Chondrocyte (in vitro differentiated cells): ENCODE data around the gene C19orf25. TPM values are rescaled to one million over a fixed set of nuclear protein-coding genes. Genes with fewer than 3 reads are reported as not detected.

Experiments used
- DNase-seq: peaks from one replicate; pipeline ENCODE4 v3.0.0; 2021; ENCODE audit warnings: mixed read lengths, low spot score
- H3K27ac Mint-ChIP-seq: one replicate; pipeline ENCODE4 v1.8.0; 2021; ENCODE audit warnings: mild to moderate bottlenecking, moderate library complexity, mixed read lengths; ENCODE audit not compliant: unreplicated experiment
- H3K27me3 Mint-ChIP-seq: 2 replicates; pipeline ENCODE4 v1.8.0; 2021; ENCODE audit warnings: low read depth, mixed read lengths
- H3K36me3 Mint-ChIP-seq: 2 replicates; pipeline ENCODE4 v1.8.0; 2021; ENCODE audit warnings: low read depth, mixed read lengths
- H3K4me1 Mint-ChIP-seq: 2 replicates; pipeline ENCODE4 v1.8.0; 2021; ENCODE audit warnings: low read depth, mild to moderate bottlenecking, mixed read lengths
- H3K4me3 Mint-ChIP-seq: one replicate; pipeline ENCODE4 v1.8.0; 2021; ENCODE audit warnings: mild to moderate bottlenecking, moderate library complexity, mixed read lengths; ENCODE audit not compliant: unreplicated experiment
- H3K9me3 Mint-ChIP-seq: 2 replicates; pipeline ENCODE4 v1.8.0; 2021; ENCODE audit warnings: low read depth, mixed read lengths
- total RNA-seq: library from RNA; stranded (reverse); gene quantifications from 3 replicates; pipeline ENCODE4 v1.2.1, GENCODE V29; 2021
- TF ChIP-seq, protein P1 (sequence below): fragments of 200-600 bp; sonication (generic); IDR thresholded peaks from 2 replicates; pipeline ENCODE4 v1.5.0; 2021; ENCODE audit warnings: antibody characterized with exemption, mild to moderate bottlenecking, moderate library complexity

Gene C19orf25
- total RNA-seq, 1 donor from 2014 or later, result 23.3 TPM

DNA sequence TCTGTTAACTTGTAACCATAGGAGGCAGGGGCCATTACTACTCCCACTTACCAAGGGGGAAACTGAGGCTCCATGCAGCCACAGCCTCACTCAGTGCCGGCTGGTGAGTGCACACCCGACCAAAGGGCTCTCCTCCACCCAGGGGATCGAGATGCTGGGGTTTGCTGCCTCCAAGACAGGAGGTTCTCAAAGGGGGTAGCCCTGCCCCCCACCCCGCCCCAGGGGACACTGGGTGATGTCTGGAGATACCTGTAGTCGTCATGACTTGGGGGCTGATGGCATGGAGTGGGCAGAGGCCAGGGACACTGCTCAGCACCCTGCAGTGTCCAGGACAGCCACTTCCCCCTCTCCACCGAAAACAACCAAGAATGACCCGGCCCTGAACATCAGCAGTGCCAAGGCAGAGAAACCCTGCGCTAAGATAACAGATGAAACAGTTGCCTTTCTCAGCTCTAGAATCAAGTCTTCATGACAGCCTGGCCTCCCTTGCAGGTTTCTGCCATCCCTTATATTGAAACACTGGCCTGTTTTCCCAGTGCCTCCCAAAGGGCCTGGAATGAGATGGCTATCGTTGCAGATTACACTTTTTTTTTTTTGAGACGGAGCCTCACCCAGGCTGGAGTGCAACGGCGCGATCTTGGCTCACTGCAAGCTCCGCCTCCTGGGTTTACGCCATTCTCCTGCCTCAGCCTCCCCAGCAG is 15.2 kb upstream of the C19orf25 start:
- Mint-ChIP-seq H3K4me1 (no peaks in the 10 kb centered on the region), H3K4me3 (no peak overlapping the region), H3K27ac (no peak overlapping the region), H3K27me3 (peaks cover 4% of the 10 kb centered on the region), H3K9me3 (no peaks in the 10 kb centered on the region), H3K36me3 (no peaks in the 10 kb centered on the region)
- no peak for DNase-seq
- TF ChIP-seq, protein P1, sequence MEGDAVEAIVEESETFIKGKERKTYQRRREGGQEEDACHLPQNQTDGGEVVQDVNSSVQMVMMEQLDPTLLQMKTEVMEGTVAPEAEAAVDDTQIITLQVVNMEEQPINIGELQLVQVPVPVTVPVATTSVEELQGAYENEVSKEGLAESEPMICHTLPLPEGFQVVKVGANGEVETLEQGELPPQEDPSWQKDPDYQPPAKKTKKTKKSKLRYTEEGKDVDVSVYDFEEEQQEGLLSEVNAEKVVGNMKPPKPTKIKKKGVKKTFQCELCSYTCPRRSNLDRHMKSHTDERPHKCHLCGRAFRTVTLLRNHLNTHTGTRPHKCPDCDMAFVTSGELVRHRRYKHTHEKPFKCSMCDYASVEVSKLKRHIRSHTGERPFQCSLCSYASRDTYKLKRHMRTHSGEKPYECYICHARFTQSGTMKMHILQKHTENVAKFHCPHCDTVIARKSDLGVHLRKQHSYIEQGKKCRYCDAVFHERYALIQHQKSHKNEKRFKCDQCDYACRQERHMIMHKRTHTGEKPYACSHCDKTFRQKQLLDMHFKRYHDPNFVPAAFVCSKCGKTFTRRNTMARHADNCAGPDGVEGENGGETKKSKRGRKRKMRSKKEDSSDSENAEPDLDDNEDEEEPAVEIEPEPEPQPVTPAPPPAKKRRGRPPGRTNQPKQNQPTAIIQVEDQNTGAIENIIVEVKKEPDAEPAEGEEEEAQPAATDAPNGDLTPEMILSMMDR, result no peak

DNA sequence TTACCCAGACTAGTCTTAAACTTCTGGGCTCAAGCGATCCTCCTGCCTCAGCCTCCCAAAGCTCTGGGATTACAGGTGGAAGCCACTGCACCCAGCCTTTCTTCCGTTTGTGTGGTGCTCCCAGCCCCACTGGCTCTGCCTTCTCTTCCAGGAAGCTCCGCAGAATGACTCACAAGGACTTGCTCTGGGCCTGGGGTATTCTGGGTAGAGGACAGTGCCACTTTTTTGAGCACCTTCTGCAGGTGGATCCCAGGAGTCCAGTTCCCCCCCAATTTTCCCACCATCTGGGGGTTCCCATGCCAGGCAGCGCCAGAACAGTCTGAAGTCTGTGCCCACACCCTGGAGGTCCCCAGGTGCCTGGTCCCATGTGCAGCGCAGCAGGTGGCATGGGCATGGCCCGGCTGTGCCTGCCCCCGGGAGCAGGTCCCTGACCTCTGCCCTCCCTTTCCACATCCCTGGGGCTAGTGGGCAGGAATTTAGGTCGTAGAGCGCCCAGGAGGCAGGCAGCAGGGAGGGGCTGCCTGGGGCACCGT is 13.5 kb upstream of the C19orf25 start:
- Mint-ChIP-seq H3K4me1 (no peaks in the 10 kb centered on the region), H3K9me3 (no peaks in the 10 kb centered on the region), H3K27ac (no peak overlapping the region), H3K36me3 (no peaks in the 10 kb centered on the region), H3K27me3 (peaks cover 4% of the 10 kb centered on the region), H3K4me3 (no peak overlapping the region)
- no peak for DNase-seq
- TF ChIP-seq, protein P1, result no peak

DNA sequence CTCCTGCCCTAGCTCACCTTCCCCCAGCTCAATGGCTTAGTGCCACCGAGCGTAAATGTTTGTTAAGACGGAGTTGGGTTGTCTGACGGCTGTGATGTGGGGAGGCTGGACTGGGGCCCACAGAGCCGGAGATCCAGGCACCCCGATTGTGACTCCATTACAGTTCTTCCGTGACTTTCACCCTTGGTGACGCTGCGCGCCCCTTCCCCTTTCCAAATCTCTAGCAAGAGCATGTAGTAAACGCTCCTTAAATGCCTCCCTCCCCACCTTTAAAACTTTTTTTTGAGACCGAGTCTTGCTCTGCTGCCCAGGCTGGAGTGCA is 12.8 kb upstream of the C19orf25 start:
- peak overlapping the region; percentile 58 for H3K4me3 Mint-ChIP-seq
- H3K27me3 Mint-ChIP-seq, result peaks cover 4% of the 10 kb centered on the region
- H3K9me3 Mint-ChIP-seq, result no peaks in the 10 kb centered on the region
- TF ChIP-seq, protein P1, result no peak
- H3K27ac Mint-ChIP-seq, result no peak overlapping the region
- no peaks in the 10 kb centered on the region for H3K4me1 Mint-ChIP-seq
- H3K36me3 Mint-ChIP-seq, result no peaks in the 10 kb centered on the region
- no peak for DNase-seq

DNA sequence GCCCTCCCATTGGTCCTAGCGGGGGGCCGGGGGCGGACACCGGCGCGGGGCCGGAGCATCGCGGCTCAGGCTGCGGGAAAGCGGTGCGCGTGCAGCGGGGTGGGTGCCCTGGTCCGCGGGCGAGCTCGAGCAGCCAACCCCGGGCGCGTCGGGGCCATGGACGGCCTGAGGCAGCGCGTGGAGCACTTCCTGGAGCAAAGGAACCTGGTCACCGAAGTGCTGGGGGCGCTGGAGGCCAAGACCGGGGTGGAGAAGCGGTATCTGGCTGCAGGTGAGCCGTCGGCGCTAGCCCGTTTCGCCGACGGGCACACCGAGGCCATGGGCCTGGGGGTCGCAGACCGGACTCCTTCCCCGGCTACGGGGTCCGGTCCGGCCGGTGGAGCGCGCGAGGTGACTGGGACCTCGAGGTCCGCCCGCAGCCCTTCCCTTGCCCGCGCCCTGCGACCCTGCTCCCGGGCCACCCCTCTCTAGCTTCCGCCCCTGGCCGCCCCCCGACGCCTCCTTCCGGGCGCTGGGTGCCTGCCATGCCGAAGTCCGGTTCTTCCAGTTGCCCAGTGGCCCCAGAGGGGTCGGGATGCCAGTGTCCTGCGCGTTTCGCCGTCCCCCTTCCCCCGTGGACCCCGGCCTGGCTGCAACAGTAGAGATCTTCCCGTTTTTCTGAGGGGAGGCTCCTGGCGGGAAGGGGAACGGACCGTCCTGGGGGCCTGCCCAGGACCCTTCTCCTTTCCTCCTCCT is 12.3 kb upstream of the C19orf25 start, which contains the start of gene REEP6:
Gene REEP6 (plus strand): TSS at position 68 of the 735 bp plus-strand sequence. CDS start 89 bp downstream, at position 157.
- Mint-ChIP-seq H3K36me3 (no peaks in the 10 kb centered on the region), H3K27ac (peak within 1 kb of the TSS; percentile 86)

More for the DNA sequence above, 12.3 kb upstream of the C19orf25 start, which contains the start of gene REEP6:
- H3K4me3 Mint-ChIP-seq, result peak within 1 kb of the TSS; percentile 86
- H3K27me3 Mint-ChIP-seq, result peaks cover 4% of the 10 kb centered on the region
- no peaks in the 10 kb centered on the region for H3K4me1 Mint-ChIP-seq
- H3K9me3 Mint-ChIP-seq, result no peaks in the 10 kb centered on the region
- DNase-seq, result no peak
- TF ChIP-seq, protein P1, result peak; percentile 32
